Measurements from ENCODE around the gene GLIPR1.
"Not testable (repeated sequence)": the region's sequence is repeated elsewhere in the genome, so short reads cannot be mapped to it uniquely, and the experiment has no call there.

The GLIPR1 gene

DNA sequence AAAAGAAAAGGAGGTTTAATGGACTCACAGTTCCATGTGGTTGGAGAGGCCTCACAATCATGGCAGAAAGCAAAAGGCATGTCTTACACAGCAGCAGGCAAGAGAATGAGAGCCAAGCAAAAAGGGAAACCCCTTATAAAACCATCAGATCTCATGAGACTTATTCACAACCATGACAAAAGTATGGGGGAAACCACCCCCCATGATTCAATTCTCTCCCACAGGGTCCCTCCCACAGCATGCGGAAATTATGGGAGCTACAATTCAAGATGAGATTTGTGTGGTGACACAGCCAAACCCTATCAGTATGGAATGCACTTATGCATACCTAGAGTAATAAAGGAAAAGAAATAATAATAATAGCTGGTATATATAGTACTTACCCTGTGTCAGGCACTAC is 4.5 kb upstream of the GLIPR1 start:
- no peak for DNase-seq (ENCODE audit: low read depth)

DNA sequence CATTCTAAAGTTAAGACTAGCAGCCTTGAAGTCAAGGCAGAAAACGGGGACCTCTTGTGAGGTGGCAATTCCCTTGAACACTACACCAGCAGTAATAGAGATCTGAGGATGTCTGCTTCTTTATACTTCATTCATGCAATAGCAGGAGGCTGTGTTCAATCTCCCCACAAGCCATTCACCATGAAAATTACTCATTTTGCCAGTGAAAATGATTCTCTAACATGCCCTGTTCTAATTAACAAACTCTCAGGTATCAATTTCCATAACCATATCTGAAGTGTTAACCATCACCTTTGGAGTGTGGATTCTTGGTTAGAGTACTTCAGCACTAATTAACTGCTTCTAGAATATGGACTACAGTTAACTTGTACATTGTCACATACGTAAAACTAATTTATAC is 3.4 kb upstream of the GLIPR1 start:
- no peak for DNase-seq (ENCODE audit: low read depth)

DNA sequence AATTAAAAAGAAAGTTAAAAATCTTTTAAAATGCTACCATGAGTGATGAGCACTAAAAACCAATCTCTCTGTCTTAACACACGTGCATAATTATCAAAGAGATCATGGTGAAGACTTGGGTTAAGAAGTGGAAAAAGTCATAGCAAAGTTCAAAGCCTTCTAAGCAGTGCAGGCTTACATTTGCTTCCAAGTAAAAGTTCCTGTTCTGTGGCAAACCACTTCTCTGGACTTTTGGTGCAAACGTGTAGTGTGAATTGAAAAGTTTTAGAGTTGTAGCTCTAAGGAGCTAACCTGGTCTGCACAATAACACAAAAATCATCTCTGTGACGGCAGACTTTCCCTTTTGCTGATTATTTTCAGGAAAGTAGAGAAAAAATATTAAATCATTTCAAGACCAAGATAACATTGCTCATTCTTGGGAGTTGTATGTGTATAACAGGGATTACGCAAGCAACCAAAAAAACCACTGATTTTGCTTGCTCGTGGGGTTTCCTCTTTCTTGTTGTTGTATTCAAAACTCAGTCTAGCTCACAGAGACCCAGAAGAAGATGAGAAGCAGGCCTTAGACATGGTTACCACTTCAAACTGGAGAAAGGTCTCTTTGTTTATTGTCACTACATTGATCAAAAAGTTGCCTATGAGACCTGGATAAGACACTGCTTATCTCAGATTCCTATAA is 2.3 kb upstream of the GLIPR1 start:
- no peak for DNase-seq (ENCODE audit: low read depth)

DNA sequence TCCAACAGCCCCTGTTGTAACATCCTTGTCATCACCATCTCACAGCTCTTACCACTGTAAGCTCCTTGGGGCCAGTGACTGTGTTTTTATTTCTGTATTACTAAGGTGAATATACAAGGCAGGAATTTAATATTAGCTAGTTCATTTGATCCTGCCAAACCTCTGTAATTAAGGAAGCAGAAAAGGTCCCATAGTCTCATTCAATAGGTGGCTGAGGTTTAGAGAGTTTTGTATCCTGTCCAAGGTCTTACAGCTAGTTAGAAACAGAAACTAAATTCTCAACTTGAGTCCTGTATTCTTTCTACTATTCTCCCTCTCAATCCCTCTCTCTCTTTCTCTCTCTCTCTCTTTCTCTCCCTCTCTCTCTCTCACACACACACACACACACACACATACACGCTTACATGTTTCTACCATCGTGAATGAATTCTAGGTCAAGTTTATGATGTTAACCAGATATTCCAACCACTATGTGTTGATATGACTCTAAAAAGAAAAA is 543 bp upstream of the GLIPR1 start:
- DNase-seq (ENCODE audit: low read depth) = no peak

DNA sequence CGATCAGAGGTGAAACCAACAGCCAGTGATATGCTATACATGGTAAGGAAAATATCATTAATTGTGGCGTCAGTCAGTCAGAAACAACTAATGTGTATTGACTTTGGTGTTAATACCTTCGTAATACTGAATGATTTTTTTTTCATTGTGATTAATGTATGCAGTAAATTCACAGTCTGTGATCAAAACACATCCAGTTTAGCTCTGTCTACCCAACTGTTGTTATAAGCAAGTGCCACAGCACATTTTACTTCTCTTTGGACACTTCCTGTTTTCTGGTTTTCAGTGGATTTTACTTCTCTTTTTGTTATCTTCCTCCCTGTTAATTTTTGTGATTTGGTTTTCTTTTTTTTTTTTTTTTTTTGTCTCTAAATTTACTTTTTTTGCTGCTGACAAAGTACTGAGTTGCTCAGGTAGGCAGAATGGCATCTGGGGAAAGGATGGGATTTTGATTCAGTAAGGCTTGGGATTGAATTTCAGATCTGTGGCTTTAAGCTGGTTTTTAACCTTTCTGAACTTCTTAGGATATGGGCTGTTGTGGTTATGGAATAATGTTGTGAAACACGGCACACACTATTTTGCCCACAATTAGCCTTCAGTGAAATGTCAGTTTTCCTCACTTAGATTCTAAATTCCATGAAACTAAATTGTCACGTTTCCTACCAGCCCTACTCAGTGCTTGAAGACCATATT is 604 bp downstream of the GLIPR1 start:
- no peak for DNase-seq (ENCODE audit: low read depth)

DNA sequence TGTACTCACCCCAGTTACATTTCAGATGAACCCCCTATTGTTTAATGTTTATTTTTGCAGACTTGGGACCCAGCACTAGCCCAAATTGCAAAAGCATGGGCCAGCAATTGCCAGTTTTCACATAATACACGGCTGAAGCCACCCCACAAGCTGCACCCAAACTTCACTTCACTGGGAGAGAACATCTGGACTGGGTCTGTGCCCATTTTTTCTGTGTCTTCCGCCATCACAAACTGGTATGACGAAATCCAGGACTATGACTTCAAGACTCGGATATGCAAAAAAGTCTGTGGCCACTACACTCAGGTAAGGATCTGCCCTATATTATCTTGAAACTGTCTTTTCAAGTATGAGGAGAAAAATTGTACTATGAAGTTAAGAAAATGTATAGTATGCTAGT is 1.2 kb downstream of the GLIPR1 start:
- no peak for DNase-seq (ENCODE audit: low read depth)

DNA sequence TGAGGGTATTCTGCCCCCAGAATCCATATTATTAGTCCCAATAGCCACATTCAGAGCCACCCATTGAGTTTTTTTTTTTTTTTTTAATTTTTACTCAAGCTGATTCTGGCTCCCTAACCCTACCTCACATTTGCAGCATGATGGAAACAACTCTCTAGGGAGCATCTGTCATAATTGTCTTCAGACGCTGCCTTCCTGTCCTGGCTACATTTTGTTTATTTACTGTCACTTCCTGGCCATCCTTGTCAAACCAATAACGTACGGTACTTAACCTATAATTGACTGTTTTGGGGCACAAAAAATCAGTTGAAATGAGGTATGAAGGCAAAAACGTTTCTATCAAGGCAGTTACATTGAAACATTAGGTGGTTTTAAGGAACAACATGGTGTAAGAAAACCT is 2.1 kb downstream of the GLIPR1 start:
- no peak for DNase-seq (ENCODE audit: low read depth)

DNA sequence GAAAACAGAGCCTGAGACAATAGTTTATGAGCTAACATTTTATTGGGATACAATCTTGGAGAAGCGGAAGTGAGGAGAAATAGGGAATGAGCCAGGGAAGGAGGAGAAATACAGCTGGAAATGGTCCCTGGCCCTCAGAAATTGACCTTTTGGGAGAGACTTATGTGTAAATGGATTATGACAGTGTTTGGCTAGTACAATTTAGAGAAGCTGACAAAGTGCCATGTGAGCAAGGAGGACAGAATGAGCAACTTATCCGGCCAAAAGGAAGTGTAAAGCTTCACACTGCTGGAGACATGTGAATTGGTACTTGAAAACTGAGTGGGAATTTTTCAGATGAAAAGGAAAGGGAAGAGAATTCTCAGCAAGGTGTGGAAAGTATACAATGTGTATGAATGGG is 2.9 kb downstream of the GLIPR1 start:
- no peak for DNase-seq (ENCODE audit: low read depth)

DNA sequence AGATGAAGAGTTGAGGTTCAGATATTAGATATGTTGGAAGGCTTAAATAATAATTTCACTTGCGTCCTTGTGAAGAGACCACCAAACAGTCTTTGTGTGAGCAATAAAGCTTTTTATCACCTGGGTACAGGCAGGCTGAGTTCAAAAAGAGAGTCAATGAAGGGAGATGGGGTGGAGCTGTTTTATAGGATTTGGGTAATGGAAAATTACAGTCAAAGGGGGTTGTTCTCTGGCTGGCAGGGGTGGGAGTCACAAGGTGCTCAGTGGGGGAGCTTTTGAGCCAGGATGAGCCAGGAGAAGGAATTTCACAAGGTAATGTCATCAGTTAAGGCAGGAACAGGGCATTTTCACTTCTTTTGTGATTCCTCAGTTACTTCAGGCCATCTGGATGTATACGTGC is 3.9 kb downstream of the GLIPR1 start:
- DNase-seq (ENCODE audit: low read depth) = not testable (repeated sequence)

DNA sequence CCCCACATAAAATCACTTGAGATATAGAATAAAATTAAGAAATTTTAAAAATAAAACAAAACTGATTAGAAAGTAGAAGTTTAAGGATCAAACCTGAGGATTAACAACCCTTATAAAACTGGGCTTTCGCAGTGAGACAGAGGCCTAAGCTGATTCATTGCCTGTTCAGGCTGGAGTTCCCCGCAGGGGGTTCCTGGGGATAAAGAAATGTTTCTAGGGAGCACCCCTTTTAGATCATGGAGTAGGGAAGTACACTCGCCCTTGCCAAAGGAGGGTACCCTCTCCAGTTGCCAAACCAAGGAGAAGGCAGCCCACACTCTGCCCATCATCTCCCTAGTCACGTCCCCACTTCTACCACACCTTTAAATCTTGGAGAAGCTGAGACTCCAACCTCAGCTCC is 6.8 kb downstream of the GLIPR1 start:
- DNase-seq (ENCODE audit: low read depth) = no peak

DNA sequence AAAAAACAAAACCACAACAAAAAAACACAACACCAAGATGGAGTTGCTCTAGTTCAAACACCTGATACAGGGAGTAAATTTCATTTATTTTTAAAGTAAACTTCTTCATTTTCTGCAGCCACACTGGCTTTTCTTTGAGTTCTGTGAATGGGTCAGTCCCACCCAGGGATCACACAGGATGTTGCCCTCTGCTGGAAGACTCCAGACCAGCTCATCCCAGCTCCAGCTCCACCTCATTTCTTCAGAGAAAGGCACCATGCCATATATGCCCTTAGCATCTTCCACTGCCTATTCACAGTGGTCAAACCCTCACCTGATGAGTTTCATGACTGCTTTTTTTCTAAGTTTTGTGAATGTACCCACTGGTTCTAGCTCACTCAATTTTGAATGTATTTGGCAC is 8.0 kb downstream of the GLIPR1 start:
- DNase-seq (ENCODE audit: low read depth) = no peak

DNA sequence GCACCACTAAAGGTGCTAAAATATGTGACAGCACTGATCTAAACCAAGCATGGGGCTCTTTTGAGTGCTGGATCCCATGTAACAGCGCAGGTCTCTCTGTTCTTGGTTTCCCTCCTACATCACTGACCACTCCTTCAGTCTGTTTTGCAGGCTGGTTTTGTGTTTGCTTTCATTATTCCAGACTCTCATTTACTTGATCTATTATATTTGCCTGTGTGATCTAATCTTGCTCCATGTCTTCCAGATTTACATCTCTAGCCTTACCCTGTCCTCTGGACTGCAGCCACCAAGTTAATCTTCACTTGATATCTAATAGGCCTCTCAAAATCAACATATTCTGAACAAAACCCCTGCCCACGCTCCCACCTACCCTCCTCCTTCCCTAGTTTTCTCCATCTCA is 8.6 kb downstream of the GLIPR1 start:
- no peak for DNase-seq (ENCODE audit: low read depth)

DNA sequence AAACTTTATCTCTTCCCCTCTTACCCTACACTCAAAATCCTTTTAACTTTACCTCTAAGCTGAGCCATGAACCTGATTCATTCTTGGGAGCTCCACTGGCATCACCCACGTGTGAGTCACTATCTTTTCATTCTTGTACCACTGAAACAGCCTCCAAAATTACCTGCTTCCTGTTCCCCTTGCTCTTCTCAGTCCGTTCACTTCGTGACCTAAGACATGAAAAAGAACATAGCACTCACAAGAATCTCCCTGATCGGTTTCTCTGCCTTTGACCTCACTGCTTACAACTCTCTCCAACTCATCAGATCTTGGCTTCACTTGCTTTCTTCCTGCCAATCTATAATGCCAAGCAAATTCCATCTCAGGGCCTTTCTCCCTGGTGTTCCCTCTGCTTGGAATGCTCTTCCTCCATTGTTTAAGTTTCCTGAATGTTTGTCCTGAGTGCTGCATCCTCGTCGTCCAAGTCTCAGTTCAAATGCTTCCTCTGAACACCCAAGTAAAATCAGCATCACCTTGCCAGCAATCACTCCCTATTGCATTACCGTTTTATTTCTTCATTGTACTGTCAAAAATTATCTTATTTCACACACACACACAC is 9.2 kb downstream of the GLIPR1 start:
- DNase-seq (ENCODE audit: low read depth) = no peak

DNA sequence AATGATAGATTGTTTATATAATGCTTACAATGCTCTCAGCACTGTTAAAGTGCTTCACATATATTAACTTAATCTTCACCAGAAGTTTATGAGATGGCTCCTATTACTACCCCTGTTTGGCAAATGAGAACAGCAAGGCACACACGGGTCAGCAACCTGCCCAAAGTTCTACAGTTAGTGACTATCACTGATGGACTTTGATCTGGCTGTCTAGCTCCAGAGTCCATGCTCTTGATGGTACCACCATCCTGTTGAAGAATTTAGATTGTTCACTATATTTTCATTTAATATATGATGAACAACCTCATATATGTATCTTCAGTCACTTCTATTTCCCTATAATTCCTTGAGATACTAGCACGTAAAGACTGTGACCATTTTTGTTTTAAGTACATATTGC is 10.6 kb downstream of the GLIPR1 start:
- DNase-seq (ENCODE audit: low read depth) = no peak

DNA sequence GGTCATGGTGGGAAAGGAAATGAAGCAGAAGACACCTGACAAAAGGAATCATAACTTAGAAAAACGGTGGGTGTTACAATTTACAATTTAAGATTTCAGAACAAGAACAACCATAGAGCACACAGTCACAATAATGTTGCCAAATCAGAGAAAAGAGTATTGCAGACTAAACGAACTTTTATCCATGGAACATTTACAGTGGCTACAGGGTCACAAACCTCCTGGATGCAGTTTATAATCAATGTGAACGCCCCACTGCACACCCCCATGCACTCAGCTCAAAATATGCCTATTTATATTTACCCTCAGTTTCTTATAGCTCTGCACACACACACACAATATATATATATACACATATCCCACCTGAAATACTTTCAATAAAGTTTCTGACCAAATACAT is 22.9 kb downstream of the GLIPR1 start:
- no peak for DNase-seq (ENCODE audit: low read depth)

DNA sequence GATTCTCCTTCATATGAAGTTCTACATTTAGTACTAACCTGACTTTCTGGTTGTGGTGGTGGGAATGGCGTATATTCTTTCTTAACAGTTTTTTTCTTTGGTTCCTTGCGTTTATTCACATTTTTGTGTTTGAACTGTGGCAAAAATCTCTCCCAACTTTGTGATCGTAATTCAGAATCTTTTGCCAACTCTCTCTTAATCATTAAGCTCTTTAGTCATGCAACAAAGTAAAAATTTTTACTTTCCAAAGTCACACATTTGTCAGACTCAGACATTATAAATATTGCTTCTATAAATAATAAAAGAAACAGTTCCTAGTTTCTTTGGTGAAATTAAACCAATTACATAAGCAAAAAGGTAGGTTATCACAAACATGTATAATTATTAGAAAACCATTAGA is 23.3 kb downstream of the GLIPR1 start:
- DNase-seq (ENCODE audit: low read depth) = no peak

DNA sequence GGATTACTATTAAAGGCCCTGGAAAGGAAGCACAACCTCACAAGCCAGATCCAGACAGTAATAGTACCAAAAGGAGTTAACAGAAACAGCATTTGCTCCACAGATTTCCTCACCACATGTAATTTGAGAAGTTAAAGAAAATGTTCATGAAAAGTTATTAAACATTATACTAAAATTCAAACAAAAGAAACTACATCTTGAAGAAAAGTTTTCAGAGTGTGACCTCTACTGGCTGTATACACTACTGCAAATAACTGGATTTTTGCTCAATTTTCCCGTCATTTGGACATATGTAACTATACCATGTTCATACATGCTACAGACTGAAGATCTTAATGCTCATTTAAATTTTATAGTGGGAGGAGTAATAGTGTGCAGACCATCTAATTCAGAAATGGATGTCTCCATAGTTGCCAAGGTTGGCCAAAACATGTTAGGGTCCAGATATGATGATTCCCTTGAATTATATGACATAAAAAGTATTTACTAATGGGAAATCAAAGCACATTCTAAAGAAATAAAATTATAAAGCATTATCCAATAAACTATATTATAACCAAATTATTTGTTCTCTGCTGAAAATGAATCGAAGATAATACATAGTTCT is 25.3 kb downstream of the GLIPR1 start:
- no peak for DNase-seq (ENCODE audit: low read depth)

DNA sequence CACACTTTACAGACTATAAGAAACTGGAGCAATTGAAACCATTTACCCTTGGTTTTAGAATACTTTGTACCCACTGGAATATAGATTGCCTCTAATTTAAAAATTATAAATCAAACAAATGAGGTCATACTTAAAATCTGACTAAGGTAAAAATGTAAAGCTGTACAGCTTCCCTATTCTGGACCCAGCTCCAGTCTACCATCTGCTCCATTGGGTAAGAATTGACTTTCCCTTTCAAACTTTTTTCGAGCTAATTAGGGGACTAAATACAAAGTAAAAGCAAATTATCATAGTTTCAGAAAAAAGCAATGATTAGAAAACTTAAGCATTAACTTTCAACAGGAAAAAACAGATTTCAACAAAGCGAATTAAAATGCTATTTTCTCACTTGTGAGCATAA is 26.5 kb downstream of the GLIPR1 start:
- no peak for DNase-seq (ENCODE audit: low read depth)

DNA sequence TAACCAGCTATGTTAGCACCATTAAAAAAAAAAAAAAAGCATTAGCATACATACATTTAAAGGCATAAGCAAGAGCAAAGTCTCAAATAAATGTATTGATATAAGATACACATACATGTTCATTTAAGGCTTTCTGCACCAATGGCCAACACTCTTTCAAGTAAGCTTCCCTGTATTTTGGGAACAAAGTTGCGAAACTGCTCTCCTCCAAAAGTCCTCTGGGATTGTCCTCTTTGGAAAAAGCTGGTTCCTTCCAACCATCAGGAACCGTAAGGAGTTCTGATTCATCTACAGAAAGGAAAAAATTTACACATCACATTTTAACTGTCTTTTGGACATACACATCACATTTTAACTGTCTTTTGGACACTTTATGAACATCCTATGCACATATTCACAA is 27.6 kb downstream of the GLIPR1 start:
- no peak for DNase-seq (ENCODE audit: low read depth)

DNA sequence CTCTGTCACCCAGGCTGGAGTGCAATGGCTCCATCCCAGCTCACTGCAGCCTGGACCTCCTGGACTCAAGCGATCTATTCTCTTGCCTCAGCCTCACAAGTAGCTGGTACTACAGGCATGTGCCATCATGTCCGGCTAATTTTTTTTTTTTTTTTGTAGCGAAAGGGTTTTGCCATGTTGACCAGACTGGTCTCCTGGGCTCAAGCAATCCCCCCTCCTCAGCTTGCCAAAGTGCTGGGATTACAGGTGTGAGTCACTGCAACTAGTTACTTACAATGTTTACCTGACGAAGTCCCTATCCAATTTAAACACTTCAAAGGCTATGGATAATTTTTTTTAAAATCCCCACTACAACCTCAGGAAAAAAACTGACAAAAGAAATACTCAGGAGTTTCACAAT is 29.1 kb downstream of the GLIPR1 start:
- no peak for DNase-seq (ENCODE audit: low read depth)

DNA sequence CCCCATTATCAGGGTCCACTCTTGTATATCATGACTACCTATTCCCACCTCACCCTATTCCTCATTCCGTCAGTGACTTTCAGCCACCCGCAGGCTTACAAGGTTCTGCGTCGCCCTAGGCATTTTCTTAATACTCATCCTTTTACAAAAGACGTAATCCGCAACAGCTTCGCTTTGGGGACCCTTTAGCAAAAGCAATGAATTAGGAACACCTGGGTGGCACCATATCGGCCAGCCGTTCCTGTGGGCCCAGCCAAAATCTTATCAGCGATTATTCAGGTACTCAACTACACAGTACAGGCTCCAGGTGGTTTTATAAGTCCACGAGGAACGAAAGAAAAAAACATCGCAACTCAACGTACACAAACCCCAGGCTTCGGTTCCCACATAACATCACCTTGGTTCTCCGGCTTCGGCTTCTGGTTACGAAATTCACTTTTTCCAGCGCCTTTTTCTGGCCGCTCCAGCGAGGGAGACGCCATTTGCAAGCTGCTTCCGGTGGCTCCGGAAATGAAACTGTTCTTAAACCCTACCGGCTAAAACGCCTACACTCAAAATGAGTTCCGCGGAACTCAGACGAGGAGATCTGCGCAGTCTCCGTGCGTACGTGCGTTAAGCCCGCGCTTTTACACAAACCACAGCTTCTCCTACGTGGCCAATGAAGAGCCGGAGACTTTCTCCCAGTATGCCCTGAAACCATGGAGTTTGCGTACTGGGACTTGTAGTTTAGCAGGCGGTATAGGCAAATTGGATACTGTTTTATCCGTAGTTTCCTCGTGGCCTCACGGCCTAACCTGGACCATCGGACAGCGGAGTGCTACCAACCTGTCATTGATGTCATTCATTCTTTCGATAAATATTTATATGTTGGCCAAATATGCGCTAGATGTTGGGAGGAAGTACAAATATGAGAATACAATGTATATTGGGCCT is 30.8 kb downstream of the GLIPR1 start, which contains the start of gene KRR1:
Gene KRR1, minus strand, starts transcription at position 494 of the 933 bp plus-strand sequence. Its CDS starts 12 bp downstream, at position 482.
- DNase-seq (ENCODE audit: low read depth) = peak; percentile 78

DNA sequence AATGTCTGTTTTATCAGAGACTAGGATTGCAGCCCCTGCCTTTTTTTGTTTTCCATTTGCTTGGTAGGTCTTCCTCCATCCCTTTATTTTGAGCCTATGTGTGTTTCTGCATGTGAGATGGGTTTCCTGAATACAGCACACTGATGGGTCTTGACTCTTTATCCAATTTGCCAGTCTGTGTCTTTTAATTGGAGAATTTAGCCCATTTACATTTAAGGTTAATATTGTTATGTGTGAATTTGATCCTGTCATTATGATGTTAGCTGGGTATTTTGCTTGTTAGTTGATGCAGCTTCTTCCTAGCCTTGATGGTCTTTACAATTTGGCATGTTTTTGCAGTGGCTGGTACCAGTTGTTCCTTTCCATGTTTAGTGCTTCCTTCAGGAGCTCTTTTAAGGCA is 40.7 kb downstream of the GLIPR1 start:
- DNase-seq (ENCODE audit: low read depth) = not testable (repeated sequence)
